Measurements from ENCODE around the gene TTC27.
"Not testable (repeated sequence)": the region's sequence is repeated elsewhere in the genome, so short reads cannot be mapped to it uniquely, and the experiment has no call there.

Gene TTC27

DNA sequence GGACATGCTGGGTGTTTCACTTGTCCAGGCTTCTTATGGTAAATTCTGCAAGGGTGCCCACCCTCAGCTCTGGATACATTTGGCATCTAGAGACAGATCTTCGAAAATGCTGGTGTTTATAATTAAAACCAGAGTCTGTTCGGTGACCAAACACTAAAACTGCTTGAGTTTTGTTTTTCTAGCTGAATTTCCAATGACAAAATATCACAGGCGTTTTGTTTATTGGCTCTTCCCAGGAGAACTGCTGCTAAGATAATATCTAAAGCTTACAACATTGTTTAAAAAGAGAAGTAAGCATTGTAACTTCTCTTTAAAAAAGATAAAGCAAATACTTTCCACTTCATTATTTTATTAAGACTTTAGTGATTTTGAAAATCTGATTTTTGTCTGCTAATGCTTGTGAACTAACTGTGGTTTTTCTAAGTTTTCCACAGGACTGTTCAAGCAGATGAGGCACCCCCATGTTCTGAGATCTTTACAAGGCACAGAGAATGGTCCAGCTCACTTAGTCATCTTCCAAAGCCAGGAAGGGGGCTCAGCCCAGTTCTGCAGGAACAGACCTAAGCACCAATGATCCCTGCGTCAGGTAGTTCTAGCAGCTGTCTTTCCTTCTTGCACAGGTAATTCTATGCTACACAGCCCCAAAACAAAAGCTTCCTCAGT lies 224.1 kb downstream of the TTC27 start:
- DNase-seq (ENCODE audit: low read depth in 2 of 2) = no peak

DNA sequence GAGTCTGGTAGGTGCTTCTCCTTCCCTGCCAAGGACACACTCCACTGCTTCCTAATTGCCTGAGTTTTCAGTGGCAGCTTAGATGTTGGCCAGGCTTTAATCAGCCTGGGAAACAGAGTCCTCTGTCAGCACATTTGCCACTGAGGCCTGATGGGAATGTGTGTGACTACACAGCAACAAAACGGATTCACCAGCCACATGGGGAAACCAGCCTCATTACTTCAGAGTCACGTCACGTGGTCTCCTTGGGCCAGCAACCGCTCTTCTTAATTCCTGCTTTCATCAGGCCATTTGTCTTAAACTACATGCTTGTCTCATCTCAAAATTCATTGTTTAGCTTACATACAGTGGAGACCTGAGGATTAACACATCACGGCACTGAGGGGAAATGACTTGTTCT lies 225.0 kb downstream of the TTC27 start:
- DNase-seq (ENCODE audit: low read depth in 2 of 2) = no peak

GRCh38 chr2:32856891-32857290 lies 229.0 kb downstream of the TTC27 start:
- DNase-seq (ENCODE audit: low read depth in 2 of 2) = no peak

DNA sequence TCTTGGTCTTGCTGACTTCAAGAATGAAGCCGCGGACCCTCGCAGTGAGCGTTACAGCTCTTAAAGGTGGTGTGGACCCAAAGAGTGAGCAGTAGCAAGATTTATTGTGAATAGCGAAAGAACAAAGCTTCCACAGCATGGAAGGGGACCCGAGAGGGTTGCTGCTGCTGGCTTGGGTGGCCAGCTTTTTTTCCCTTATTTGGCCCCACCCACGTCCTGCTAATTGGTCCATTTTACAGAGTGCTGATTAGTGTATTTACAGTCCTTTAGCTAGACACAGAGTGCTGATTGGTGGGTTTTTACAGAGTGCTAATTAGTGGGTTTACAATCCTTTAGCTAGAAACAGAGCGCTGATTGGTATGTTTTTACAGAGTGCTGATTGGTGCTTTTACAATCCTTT lies 230.9 kb downstream of the TTC27 start:
- DNase-seq (ENCODE audit: low read depth in 2 of 2) = no peak

DNA sequence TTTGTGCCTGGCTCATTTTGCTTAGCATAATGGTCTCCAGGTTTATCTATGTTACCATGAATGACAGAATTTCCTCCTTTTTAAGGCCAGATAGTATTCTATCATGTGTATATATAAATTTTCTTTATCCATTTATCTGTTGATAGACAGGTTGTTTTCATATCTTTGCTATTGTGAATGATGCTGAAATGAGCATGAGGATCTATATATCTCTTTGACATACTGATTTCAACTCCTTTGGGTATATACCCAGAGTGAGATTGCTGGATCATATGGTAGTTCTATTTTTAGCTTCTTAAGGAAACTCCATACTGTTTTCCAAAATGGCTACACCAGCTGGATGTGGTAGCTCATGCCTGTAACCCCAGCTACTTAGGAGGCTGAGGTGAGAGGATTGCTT lies 232.5 kb downstream of the TTC27 start:
- DNase-seq (ENCODE audit: low read depth in 2 of 2) = no peak

DNA sequence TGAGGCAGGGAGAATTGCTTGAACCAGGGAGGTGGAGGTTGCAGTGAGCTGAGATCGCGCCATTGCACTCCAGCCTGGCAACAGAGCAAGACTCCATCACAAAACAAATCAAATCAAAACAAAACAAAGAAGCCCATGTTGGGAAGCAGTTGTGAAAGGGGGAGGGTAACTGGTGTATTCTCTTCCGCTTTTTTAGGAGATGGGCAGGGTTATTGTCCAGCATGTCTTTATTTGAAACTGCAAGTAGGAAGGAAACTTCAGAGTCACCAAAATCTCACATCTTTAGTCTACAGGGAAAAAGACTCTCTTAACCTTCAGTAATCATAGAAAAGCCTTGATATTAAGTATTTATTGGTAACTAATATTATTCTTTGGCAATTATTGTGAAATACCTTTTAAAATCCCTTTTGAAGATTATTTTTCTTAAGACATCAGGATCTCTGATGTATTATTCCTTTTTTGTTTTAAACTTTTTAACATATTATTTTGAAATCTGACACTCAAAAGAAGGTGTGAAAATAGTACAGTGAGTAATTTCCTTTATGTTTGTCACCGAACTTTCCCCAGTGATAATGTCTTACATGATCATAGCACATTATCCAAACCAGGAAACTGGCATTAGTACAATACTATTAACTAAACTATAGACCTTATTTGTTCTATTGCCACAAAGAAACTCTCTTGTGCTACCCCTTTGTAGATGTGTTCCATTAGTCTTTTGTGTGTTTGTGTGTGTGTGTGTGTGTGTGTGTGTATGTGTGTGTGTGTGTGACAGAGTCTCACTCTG lies 234.6 kb downstream of the TTC27 start:
- DNase-seq (ENCODE audit: low read depth in 2 of 2) = no peak

DNA sequence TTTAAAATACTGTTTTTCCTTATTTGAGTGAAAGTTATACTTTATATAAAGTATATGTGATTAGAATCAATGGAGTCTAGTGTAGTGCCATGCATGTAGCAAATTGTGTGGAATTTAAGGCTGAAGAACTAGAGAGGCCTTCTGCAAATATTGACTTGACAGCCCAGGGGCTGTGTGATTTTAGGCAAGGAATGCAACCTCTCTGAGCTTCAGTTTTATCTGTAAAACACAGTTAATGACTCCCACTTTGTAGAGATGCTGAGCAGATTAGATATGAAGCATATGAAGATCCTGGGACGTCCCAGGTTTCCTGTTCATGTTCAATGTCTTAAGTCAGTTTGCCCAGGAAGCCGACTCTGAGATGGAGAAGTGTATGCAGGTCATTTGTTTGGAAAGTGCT lies 235.5 kb downstream of the TTC27 start:
- no peak for DNase-seq (ENCODE audit: low read depth in 2 of 2)

DNA sequence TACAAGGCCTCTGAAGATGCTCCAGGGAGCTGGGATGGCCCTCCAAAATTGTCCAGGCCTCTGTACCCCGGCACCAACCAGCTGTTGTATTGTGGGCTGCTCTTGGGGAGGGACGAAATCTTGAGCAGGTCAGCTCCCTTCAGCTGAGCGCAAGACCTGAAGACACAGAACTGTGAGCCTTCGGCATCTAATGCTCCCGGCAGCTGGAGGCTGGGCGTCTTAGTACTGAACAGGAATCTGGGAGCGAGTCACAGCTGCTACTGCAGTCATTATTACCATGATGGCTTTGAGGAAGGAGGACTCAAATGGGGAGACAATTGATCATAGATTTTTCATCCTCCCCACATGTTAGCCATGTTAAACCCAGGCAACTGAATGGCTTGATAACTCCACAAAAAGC lies 236.0 kb downstream of the TTC27 start:
- DNase-seq (ENCODE audit: low read depth in 2 of 2) = no peak

- no peak for DNase-seq (ENCODE audit: low read depth in 2 of 2)
These were observed 236.7 kb downstream of the TTC27 start for GRCh38 chr2:32864334-32865111.

- no peak for DNase-seq (ENCODE audit: low read depth in 2 of 2)
These were observed 237.7 kb downstream of the TTC27 start for GRCh38 chr2:32865399-32866068.

- not testable (repeated sequence) for DNase-seq (ENCODE audit: low read depth in 2 of 2)
These were observed 238.6 kb downstream of the TTC27 start for GRCh38 chr2:32866462-32866861.
